Measurements from ENCODE around the gene TMEM106B. TPM values are rescaled to one million over a fixed set of nuclear protein-coding genes. Genes with fewer than 3 reads are reported as not detected.

Gene TMEM106B
- total and polyA plus RNA-seq, 2 of the 8 experiments (the other 6 are each of a cell fraction or from before 2014, with no cell fraction given) = 16.0 to 29.1 TPM

GRCh38 chr7:12256090-12256489 lies 45.0 kb downstream of the TMEM106B start (continued):
- TF ChIP-seq USF2 (IDR thresholded peaks at IDR 0.05; ENCODE audit: low read length) (no peak), EGR1 (IDR thresholded peaks at IDR 0.05; ENCODE audit: borderline replicate concordance, low read depth, low read length) (no peak), SIX5 (IDR thresholded peaks at IDR 0.05; ENCODE audit: low read depth, low read length) (no peak), CTBP2 (IDR thresholded peaks at IDR 0.05; ENCODE audit: borderline replicate concordance, insufficient read depth, insufficient read length, low read length) (no peak), BRCA1 (IDR thresholded peaks at IDR 0.05; ENCODE audit: low read depth, low read length) (no peak), JUND (IDR thresholded peaks at IDR 0.05; ENCODE audit: low read length) (no peak), EZH2 (IDR thresholded peaks at IDR 0.05; ENCODE audit: low read depth, low read length, severe bottlenecking) (no peak), NRF1 (IDR thresholded peaks at IDR 0.05; ENCODE audit: low read depth, low read length) (no peak), SIRT6 (IDR thresholded peaks at IDR 0.05; ENCODE audit: low read length) (no peak), RAD21 (IDR thresholded peaks at IDR 0.05 in 1 of 2, conservative IDR thresholded peaks at IDR 0.05 in 1 of 2; ENCODE audit: low read depth in 2 of 2, low read length in 2 of 2) (no peak)

Data from H1 (cell line).